VCaP (cell line): ENCODE data around the gene GPR39.
"Not testable (repeated sequence)": the region's sequence is repeated elsewhere in the genome, so short reads cannot be mapped to it uniquely, and the experiment has no call there.

ENCODE experiments used
- H3K27ac ChIP-seq: fragments of 450-650 bp; 2 replicates; pipeline ENCODE4 v1.5.1; 2017
- CTCF ChIP-seq: fragments of 450-650 bp; conservative IDR thresholded peaks from 2 replicates; pipeline ENCODE4 v1.5.1; 2017; ENCODE audit warnings: mild to moderate bottlenecking, moderate library complexity

The GPR39 gene

GRCh38 chr2:132392879-132393278, 23.7 kb upstream of the GPR39 start:
- no peak for TF ChIP-seq CTCF
- H3K27ac ChIP-seq, result no peak overlapping the region

- not testable (repeated sequence) for H3K27ac ChIP-seq
These were observed 19.6 kb upstream of the GPR39 start for GRCh38 chr2:132397042-132397441.

- H3K27ac ChIP-seq, result no peak overlapping the region
- TF ChIP-seq CTCF, result no peak
These were observed 16.3 kb upstream of the GPR39 start for GRCh38 chr2:132400169-132400900.

GRCh38 chr2:132400901-132401240, 15.7 kb upstream of the GPR39 start:
- TF ChIP-seq CTCF, result no peak

GRCh38 chr2:132401326-132401725, 15.3 kb upstream of the GPR39 start:
- TF ChIP-seq CTCF, result no peak
- no peak overlapping the region for H3K27ac ChIP-seq

More at GRCh38 chr2:132400901-132401240, 15.7 kb upstream of the GPR39 start:
- H3K27ac ChIP-seq, result no peak overlapping the region

- H3K27ac ChIP-seq, result no peak overlapping the region
- TF ChIP-seq CTCF, result no peak
These were observed 13.5 kb upstream of the GPR39 start for GRCh38 chr2:132403146-132403545.

- no peak for TF ChIP-seq CTCF
- H3K27ac ChIP-seq, result no peak overlapping the region
These were observed 12.5 kb upstream of the GPR39 start for GRCh38 chr2:132404056-132404455.

- TF ChIP-seq CTCF, result no peak
- H3K27ac ChIP-seq, result no peak overlapping the region
These were observed 8.8 kb upstream of the GPR39 start for GRCh38 chr2:132407784-132408183.
